AG04450 (cell line): ENCODE data around the gene SERPINF2. TPM values are rescaled to one million over a fixed set of nuclear protein-coding genes. Genes with fewer than 3 reads are reported as not detected.

ENCODE experiments used
- CTCF ChIA-PET: fragments of 300-600, 350-600 bp; formaldehyde crosslinking; extraction: SDS; loops from one replicate; lab custom pipeline; 2022; ENCODE audit warnings: antibody characterized with exemption, inconsistent platforms; lab: Charles Lee
- POLR2A ChIA-PET: fragments of 350-600 bp; formaldehyde crosslinking; extraction: SDS; loops from one replicate; lab custom pipeline; 2021; ENCODE audit warnings: antibody characterized with exemption, inconsistent platforms; lab: Yijun Ruan, JAX
- DNase-seq: peaks from one replicate; pipeline ENCODE4 v3.0.0-alpha.2; 2011; ENCODE audit warnings: low read depth, low spot score
- H3K27ac ChIP-seq: one replicate; pipeline ENCODE4 v1.5.1; 2012; ENCODE audit warnings: low read depth, low read length, control low read depth
- H3K27me3 ChIP-seq: one replicate; pipeline ENCODE4 v1.6.0; 2012; ENCODE audit warnings: low read length; ENCODE audit not compliant: control insufficient read depth, insufficient read depth
- H3K4me3 ChIP-seq: 2 replicates; pipeline ENCODE4 v1.5.1; 2011; ENCODE audit warnings: mild to moderate bottlenecking, low read depth, low read length, control low read depth
- H3K9me3 ChIP-seq: 2 replicates; pipeline ENCODE4 v1.5.1; 2012; ENCODE audit warnings: low read length; ENCODE audit not compliant: control insufficient read depth, insufficient read depth
- polyA plus RNA-seq: library from polyadenylated mRNA; depleted of rRNA; stranded (reverse); fragments of >200 nt; gene quantifications from 2 replicates; pipeline ENCODE4 v1.2.3, GENCODE V29; 2011
- TF ChIP-seq, protein P1 (sequence below): IDR thresholded peaks from 2 replicates; pipeline ENCODE4 v1.5.1; 2011; ENCODE audit warnings: low read depth, low read length, control low read depth, inconsistent platforms

The SERPINF2 gene
- polyA plus RNA-seq, 1 experiment = not detected

GRCh38 chr17:1758807-1759206 is 16.1 kb downstream of the SERPINF2 start:
- no peak for DNase-seq
- POLR2A ChIA-PET = no interaction called here
- no peak overlapping the region for H3K4me3 ChIP-seq
- TF ChIP-seq, protein P1, sequence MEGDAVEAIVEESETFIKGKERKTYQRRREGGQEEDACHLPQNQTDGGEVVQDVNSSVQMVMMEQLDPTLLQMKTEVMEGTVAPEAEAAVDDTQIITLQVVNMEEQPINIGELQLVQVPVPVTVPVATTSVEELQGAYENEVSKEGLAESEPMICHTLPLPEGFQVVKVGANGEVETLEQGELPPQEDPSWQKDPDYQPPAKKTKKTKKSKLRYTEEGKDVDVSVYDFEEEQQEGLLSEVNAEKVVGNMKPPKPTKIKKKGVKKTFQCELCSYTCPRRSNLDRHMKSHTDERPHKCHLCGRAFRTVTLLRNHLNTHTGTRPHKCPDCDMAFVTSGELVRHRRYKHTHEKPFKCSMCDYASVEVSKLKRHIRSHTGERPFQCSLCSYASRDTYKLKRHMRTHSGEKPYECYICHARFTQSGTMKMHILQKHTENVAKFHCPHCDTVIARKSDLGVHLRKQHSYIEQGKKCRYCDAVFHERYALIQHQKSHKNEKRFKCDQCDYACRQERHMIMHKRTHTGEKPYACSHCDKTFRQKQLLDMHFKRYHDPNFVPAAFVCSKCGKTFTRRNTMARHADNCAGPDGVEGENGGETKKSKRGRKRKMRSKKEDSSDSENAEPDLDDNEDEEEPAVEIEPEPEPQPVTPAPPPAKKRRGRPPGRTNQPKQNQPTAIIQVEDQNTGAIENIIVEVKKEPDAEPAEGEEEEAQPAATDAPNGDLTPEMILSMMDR = no peak
- CTCF ChIA-PET = no interaction called here
- no peaks in the 10 kb centered on the region; the same call in 1 of the 2 replicates for H3K9me3 ChIP-seq
- H3K27ac ChIP-seq = no peak overlapping the region
- H3K27me3 ChIP-seq = no peaks in the 10 kb centered on the region

DNA sequence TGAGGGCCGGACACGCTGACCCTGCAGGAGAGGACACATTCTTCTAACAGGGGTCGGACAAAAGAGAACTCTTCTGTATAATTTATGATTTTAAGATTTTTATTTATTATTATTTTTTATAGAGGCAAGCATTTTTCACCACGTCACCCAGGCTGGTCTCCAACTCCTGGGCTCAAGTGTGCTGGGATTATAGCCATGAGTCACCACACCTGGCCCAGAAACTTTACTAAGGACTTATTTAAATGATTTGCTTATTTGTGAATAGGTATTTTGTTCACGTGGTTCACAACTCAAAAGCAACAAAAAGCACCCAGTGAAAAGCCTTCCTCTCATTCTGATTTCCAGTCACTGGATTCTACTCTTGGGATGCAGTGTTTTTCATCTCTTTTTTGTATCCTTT is 16.9 kb downstream of the SERPINF2 start:
- H3K27me3 ChIP-seq = no peaks in the 10 kb centered on the region
- ChIA-PET POLR2A (no interaction called here), CTCF (no interaction called here)
- H3K4me3 ChIP-seq = no peak overlapping the region
- no peak overlapping the region for H3K27ac ChIP-seq
- TF ChIP-seq, protein P1 = no peak
- H3K9me3 ChIP-seq = no peaks in the 10 kb centered on the region; the same call in 1 of the 2 replicates
- DNase-seq = no peak

GRCh38 chr17:1762233-1762900 is 19.7 kb downstream of the SERPINF2 start:
- no peaks in the 10 kb centered on the region; the same call in 1 of the 2 replicates for H3K9me3 ChIP-seq
- peak overlapping the region; percentile 86 for H3K27ac ChIP-seq
- ChIA-PET POLR2A (interaction anchor here (0.5 to 2.3 kb wide), 6 partner anchors 17 to 47 kb away, joined by 3 to 25 read pairs (median 8); no protein-coding TSS in a partner anchor), CTCF (interaction anchor here (0.7 to 1.5 kb wide), 6 partner anchors 22 to 860 kb away, joined by 3 to 7 read pairs (median 4); no protein-coding TSS in a partner anchor)
- peak overlapping the region; percentile 75 for H3K4me3 ChIP-seq
- H3K27me3 ChIP-seq = no peaks in the 10 kb centered on the region
- TF ChIP-seq, protein P1 = no peak
- DNase-seq = peak; percentile 16

- peak; percentile 43 for DNase-seq
- Histone ChIP-seq H3K27me3 (no peaks in the 10 kb centered on the region), H3K27ac (peak overlapping the region; percentile 86), H3K9me3 (no peaks in the 10 kb centered on the region; the same call in 1 of the 2 replicates), H3K4me3 (peak overlapping the region; percentile 75)
- TF ChIP-seq, protein P1 = no peak
- CTCF ChIA-PET = interaction anchor here (0.7 to 1.8 kb wide), 6 partner anchors 21 to 860 kb away, joined by 3 to 7 read pairs (median 4); no protein-coding TSS in a partner anchor
- POLR2A ChIA-PET = interaction anchor here (0.5 to 2.3 kb wide), 7 partner anchors 21 to 114 kb away, joined by 3 to 25 read pairs (median 4); no protein-coding TSS in a partner anchor
These were observed 20.5 kb downstream of the SERPINF2 start for GRCh38 chr17:1762901-1763898.
